Gastrocnemius medialis (tissue), 4 donors: ENCODE measurements around the gene AUTS2. TPM values are rescaled to one million over a fixed set of nuclear protein-coding genes. Genes with fewer than 3 reads are reported as not detected.

Experiments used
- ATAC-seq, 2 donors: fragments of 150-250 bp; one replicate each; pipeline ENCODE4 v1.9.1; 2016
- DNase-seq, 2 donors: peaks; one replicate each; pipeline ENCODE4 v3.0.0-alpha.2; 2019
- H3K27ac ChIP-seq, 4 donors: fragments of 200-600 bp; sonication (generic); 1 replicate in 1 of 4; 2 replicates in 3 of 4; pipeline ENCODE4 v1.5.1; 2016 to 2018; ENCODE audit warnings: mild to moderate bottlenecking in 2 of 4, moderate library complexity in 1 of 4
- H3K27me3 ChIP-seq, 3 donors: fragments of 200-600 bp; sonication (generic) in 2 of 3; 1 replicate in 1 of 3; 2 replicates in 2 of 3; pipeline versions ENCODE4 v1.5.1 to v1.6.0; 2016 to 2019; ENCODE audit warnings: mild to moderate bottlenecking in 1 of 3, moderate library complexity in 1 of 3
- H3K36me3 ChIP-seq, 2 donors: fragments of 200-600 bp; sonication (generic) in 1 of 2; one replicate each; pipeline ENCODE4 v1.5.1; 2017 to 2018
- H3K4me1 ChIP-seq, 2 donors: fragments of 200-600 bp; sonication (generic) in 1 of 2; one replicate each; pipeline ENCODE4 v1.5.1; 2016 to 2017; ENCODE audit warnings: mild to moderate bottlenecking in 2 of 2
- H3K4me3 ChIP-seq, 4 donors: fragments of 200-600 bp; sonication (generic) in 3 of 4; 1 replicate in 1 of 4; 2 replicates in 3 of 4; pipeline ENCODE4 v1.5.1; 2016 to 2019; ENCODE audit warnings: mild to moderate bottlenecking in 2 of 4
- H3K9me3 ChIP-seq, 3 donors: fragments of 200-600 bp; sonication (generic) in 2 of 3; 1 replicate in 1 of 3; 2 replicates in 2 of 3; pipeline ENCODE4 v1.5.1; 2016 to 2019
- CTCF ChIP-seq, 5 experiments: fragments of 450-650 bp in 3 of 5; fragments of 200-600 bp in 2 of 5; sonication (generic) in 2 of 5; IDR thresholded peaks in 4 of 5; conservative IDR thresholded peaks in 1 of 5; 1 replicate in 4 of 5; 2 replicates in 1 of 5; pipeline ENCODE4 v1.5.1; 2016 to 2019; ENCODE audit warnings: antibody characterized with exemption in 5 of 5, mild to moderate bottlenecking in 3 of 5, moderate library complexity in 3 of 5
- POLR2A ChIP-seq, 2 donors: fragments of 450-650 bp; IDR thresholded peaks; one replicate each; pipeline ENCODE4 v1.6.1; 2017; ENCODE audit warnings: antibody characterized with exemption in 2 of 2, mild to moderate bottlenecking in 2 of 2, moderate library complexity in 2 of 2
- in situ Hi-C, 4 donors: fragments of 200-750 bp; cut with MboI; loops; one replicate each; pipeline versions ENCODE4 v1.15.0 to v1.8.0; 2017; ENCODE audit warnings: low sequenced_read_pairs in 4 of 4
- intact Hi-C: fragments of 100-400 bp; cut with DNase I; formaldehyde crosslinking; loops from one replicate; pipeline ENCODE4 v1.15.1; 2023; ENCODE audit warnings: low total_unique reads
- total RNA-seq, 4 donors: library from RNA; depleted of rRNA; stranded (reverse); fragments of >200 nt; gene quantifications; one replicate each; pipeline versions ENCODE4 v1.1.0 to v1.2.3, GENCODE V29; 2016

The AUTS2 gene
- total RNA-seq, 4 donors from 2014 or later = 2.5 to 16.2 (median 8.5) TPM

DNA sequence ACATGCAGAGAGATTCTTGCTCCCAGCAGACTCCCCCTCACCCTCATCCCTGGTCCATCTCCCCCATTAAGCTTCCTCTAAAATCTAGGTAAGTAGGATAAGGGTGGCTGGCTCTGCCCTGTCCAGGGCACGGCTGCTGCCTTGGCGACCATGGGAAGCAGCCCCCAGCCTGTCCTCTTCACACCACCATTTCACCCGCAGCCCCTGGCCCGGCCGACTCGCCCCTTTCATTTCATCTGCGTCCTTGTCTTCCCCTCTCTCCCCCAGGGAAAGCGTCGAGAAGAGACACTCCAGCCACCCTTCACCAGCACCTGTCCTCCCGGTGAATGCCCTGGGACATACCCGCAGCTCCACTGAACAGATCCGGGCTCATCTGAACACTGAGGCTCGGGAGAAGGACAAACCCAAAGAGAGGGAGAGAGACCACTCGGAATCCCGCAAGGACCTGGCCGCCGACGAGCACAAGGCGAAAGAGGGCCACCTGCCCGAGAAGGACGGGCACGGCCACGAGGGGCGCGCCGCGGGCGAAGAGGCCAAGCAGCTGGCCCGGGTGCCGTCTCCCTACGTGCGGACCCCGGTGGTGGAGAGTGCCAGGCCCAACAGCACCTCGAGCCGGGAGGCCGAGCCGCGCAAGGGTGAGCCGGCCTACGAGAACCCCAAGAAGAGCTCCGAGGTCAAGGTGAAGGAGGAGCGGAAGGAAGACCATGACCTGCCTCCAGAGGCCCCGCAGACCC, 1191.4 kb downstream of the AUTS2 start:
- Histone ChIP-seq H3K4me1 (no peaks in the 10 kb centered on the region), H3K4me3 (no peak overlapping the region), H3K27me3 (no peaks in the 10 kb centered on the region), H3K9me3 (no peaks in the 10 kb centered on the region), H3K36me3 (peaks cover 3 to 61% of the 10 kb centered on the region in 2 donors), H3K27ac (no peak overlapping the region)
- intact Hi-C loops (no loop called here), in situ Hi-C loops (no loop called here)
- ATAC-seq (no peak), DNase-seq (no peak)
- no peak for TF ChIP-seq POLR2A (IDR thresholded peaks at IDR 0.05)
- no peak for TF ChIP-seq CTCF (IDR thresholded peaks at IDR 0.05 in 4 of 5, conservative IDR thresholded peaks at IDR 0.05 in 1 of 5)

GRCh38 chr7:70790215-70791073, 1192.2 kb downstream of the AUTS2 start:
- ATAC-seq (no peak), DNase-seq (no peak)
- Histone ChIP-seq H3K4me1 (no peaks in the 10 kb centered on the region), H3K27ac (no peak overlapping the region), H3K4me3 (no peak overlapping the region), H3K9me3 (no peaks in the 10 kb centered on the region), H3K27me3 (no peaks in the 10 kb centered on the region), H3K36me3 (peaks cover 2 to 54% of the 10 kb centered on the region in 2 donors)
- in situ Hi-C loops = no loop called here
- no peak for TF ChIP-seq POLR2A (IDR thresholded peaks at IDR 0.05)
- no peak for TF ChIP-seq CTCF (IDR thresholded peaks at IDR 0.05 in 4 of 5, conservative IDR thresholded peaks at IDR 0.05 in 1 of 5)
- intact Hi-C loops = no loop called here

DNA sequence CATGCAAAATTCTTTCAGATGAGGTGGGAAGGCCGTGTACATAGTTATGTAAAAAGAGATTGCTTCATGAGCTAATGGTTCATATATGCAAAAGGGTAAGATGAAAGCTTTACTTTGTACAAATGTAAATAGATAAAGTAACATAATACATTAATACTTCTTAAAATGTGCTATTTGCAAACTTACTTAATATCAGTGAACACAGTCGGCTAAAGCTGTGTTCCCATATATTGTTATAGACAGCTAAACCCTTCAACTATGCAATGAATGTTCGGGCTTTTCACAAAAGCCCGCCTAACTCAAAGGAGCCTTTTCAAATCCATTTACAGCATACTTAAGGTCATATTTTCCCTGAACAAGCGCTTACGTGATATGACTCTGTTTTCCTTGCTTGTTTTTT, 1193.1 kb downstream of the AUTS2 start:
- intact Hi-C loops = no loop called here
- TF ChIP-seq POLR2A (IDR thresholded peaks at IDR 0.05) = no peak
- no peak for TF ChIP-seq CTCF (IDR thresholded peaks at IDR 0.05 in 4 of 5, conservative IDR thresholded peaks at IDR 0.05 in 1 of 5)
- Histone ChIP-seq H3K27me3 (no peaks in the 10 kb centered on the region), H3K27ac (no peak overlapping the region), H3K4me3 (no peak overlapping the region), H3K9me3 (no peaks in the 10 kb centered on the region), H3K36me3 (peaks cover 0 to 45% of the 10 kb centered on the region in 2 donors), H3K4me1 (no peaks in the 10 kb centered on the region)
- ATAC-seq = no peak
- in situ Hi-C loops = no loop called here
- DNase-seq = no peak

- DNase-seq = no peak
- H3K36me3 ChIP-seq = peaks cover 0 to 30% of the 10 kb centered on the region in 2 donors
- H3K27ac ChIP-seq = no peak overlapping the region
- in situ Hi-C loops (no loop called here), intact Hi-C loops (no loop called here)
- H3K4me3 ChIP-seq = no peak overlapping the region
- H3K27me3 ChIP-seq = no peaks in the 10 kb centered on the region
- H3K4me1 ChIP-seq = no peaks in the 10 kb centered on the region
- H3K9me3 ChIP-seq = no peaks in the 10 kb centered on the region
- no peak for ATAC-seq
- TF ChIP-seq POLR2A (IDR thresholded peaks at IDR 0.05) = no peak
- TF ChIP-seq CTCF (IDR thresholded peaks at IDR 0.05 in 4 of 5, conservative IDR thresholded peaks at IDR 0.05 in 1 of 5) = no peak
These were observed 1194.8 kb downstream of the AUTS2 start for GRCh38 chr7:70793060-70793459.
